ENCODE results near the gene TNFRSF25.

TNFRSF25 gene

GRCh38 chr1:6511056-6511455 lies 45.1 kb upstream of the TNFRSF25 start:
- no peaks in the 10 kb centered on the region for H3K79me2 ChIP-seq (ENCODE audit: insufficient read depth, low read length)
- H3K4me3 ChIP-seq (ENCODE audit: low read depth, low read length, poor library complexity, severe bottlenecking): no peak overlapping the region
- no peaks in the 10 kb centered on the region for H4K20me1 ChIP-seq (ENCODE audit: insufficient read depth, low read length)
- no peaks in the 10 kb centered on the region for H3K4me1 ChIP-seq (ENCODE audit: insufficient read depth, low read length, severe bottlenecking)
- H2AFZ ChIP-seq (ENCODE audit: low read length): no peak overlapping the region
- H3K27me3 ChIP-seq (ENCODE audit: insufficient read depth, low read length): no peaks in the 10 kb centered on the region; the same call in 1 of the 2 replicates
- no peaks in the 10 kb centered on the region for H3K9me2 ChIP-seq (ENCODE audit: low read depth, low read length)
- TF ChIP-seq CTCF (IDR thresholded peaks at IDR 0.05; ENCODE audit: low read length): no peak
- TF ChIP-seq EZH2 (IDR thresholded peaks at IDR 0.05; ENCODE audit: borderline replicate concordance, low read length): no peak
- H3K9me3 ChIP-seq (ENCODE audit: low read length): no peaks in the 10 kb centered on the region
- no peak overlapping the region for H3K9ac ChIP-seq (ENCODE audit: low read length)
- no peak overlapping the region for H3K4me2 ChIP-seq (ENCODE audit: low read length)
- no peaks in the 10 kb centered on the region for H3F3A ChIP-seq (ENCODE audit: insufficient read depth, low read length)
- no peak overlapping the region for H3K27ac ChIP-seq (ENCODE audit: low read depth, low read length, poor library complexity, severe bottlenecking)
- no peaks in the 10 kb centered on the region for H3K36me3 ChIP-seq (ENCODE audit: insufficient read depth, low read length)

- no peak overlapping the region for H3K9ac ChIP-seq (ENCODE audit: low read length)
- H3K4me2 ChIP-seq (ENCODE audit: low read length): no peak overlapping the region
- H4K20me1 ChIP-seq (ENCODE audit: insufficient read depth, low read length): no peaks in the 10 kb centered on the region
- H3K36me3 ChIP-seq (ENCODE audit: insufficient read depth, low read length): no peaks in the 10 kb centered on the region
- no peak overlapping the region for H2AFZ ChIP-seq (ENCODE audit: low read length)
- no peaks in the 10 kb centered on the region for H3K4me1 ChIP-seq (ENCODE audit: insufficient read depth, low read length, severe bottlenecking)
- no peak for TF ChIP-seq EZH2 (IDR thresholded peaks at IDR 0.05; ENCODE audit: borderline replicate concordance, low read length)
- no peak for TF ChIP-seq CTCF (IDR thresholded peaks at IDR 0.05; ENCODE audit: low read length)
- H3K9me3 ChIP-seq (ENCODE audit: low read length): no peaks in the 10 kb centered on the region
- H3K27ac ChIP-seq (ENCODE audit: low read depth, low read length, poor library complexity, severe bottlenecking): no peak overlapping the region
- H3K4me3 ChIP-seq (ENCODE audit: low read depth, low read length, poor library complexity, severe bottlenecking): no peak overlapping the region
- H3K27me3 ChIP-seq (ENCODE audit: insufficient read depth, low read length): no peaks in the 10 kb centered on the region; the same call in 1 of the 2 replicates
- no peaks in the 10 kb centered on the region for H3F3A ChIP-seq (ENCODE audit: insufficient read depth, low read length)
- H3K79me2 ChIP-seq (ENCODE audit: insufficient read depth, low read length): no peaks in the 10 kb centered on the region
- H3K9me2 ChIP-seq (ENCODE audit: low read depth, low read length): no peaks in the 10 kb centered on the region
Measured at GRCh38 chr1:6510493-6510892, 44.5 kb upstream of the TNFRSF25 start.

- no peaks in the 10 kb centered on the region for H4K20me1 ChIP-seq (ENCODE audit: insufficient read depth, low read length)
- no peak overlapping the region for H3K27ac ChIP-seq (ENCODE audit: low read depth, low read length, poor library complexity, severe bottlenecking)
- no peaks in the 10 kb centered on the region; the same call in 1 of the 2 replicates for H3K27me3 ChIP-seq (ENCODE audit: insufficient read depth, low read length)
- H2AFZ ChIP-seq (ENCODE audit: low read length): no peak overlapping the region
- no peaks in the 10 kb centered on the region for H3K79me2 ChIP-seq (ENCODE audit: insufficient read depth, low read length)
- H3K9ac ChIP-seq (ENCODE audit: low read length): no peak overlapping the region
- TF ChIP-seq EZH2 (IDR thresholded peaks at IDR 0.05; ENCODE audit: borderline replicate concordance, low read length) (no peak), CTCF (IDR thresholded peaks at IDR 0.05; ENCODE audit: low read length) (no peak)
- H3K4me3 ChIP-seq (ENCODE audit: low read depth, low read length, poor library complexity, severe bottlenecking): no peak overlapping the region
- no peaks in the 10 kb centered on the region for H3K36me3 ChIP-seq (ENCODE audit: insufficient read depth, low read length)
- H3F3A ChIP-seq (ENCODE audit: insufficient read depth, low read length): no peaks in the 10 kb centered on the region
- H3K9me3 ChIP-seq (ENCODE audit: low read length): no peaks in the 10 kb centered on the region
- H3K4me2 ChIP-seq (ENCODE audit: low read length): no peak overlapping the region
- no peaks in the 10 kb centered on the region for H3K4me1 ChIP-seq (ENCODE audit: insufficient read depth, low read length, severe bottlenecking)
- H3K9me2 ChIP-seq (ENCODE audit: low read depth, low read length): no peaks in the 10 kb centered on the region
Measured at GRCh38 chr1:6509919-6510291, 43.9 kb upstream of the TNFRSF25 start.

Measured in OCI-LY1 (cell line).